Tibial nerve (tissue), 4 donors: Measurements from ENCODE around the gene NOS1. TPM values are rescaled to one million over a fixed set of nuclear protein-coding genes. Genes with fewer than 3 reads are reported as not detected.
A peak's percentile ranks its signal among the peaks of the same experiment; 100 is the strongest.

ENCODE experiments used
- DNase-seq, 2 donors: peaks; one replicate each; pipeline ENCODE4 v3.0.0-alpha.2; 2019; ENCODE audit warnings: low spot score in 2 of 2
- H3K27ac ChIP-seq, 4 donors: fragments of 200-600 bp; sonication (generic) in 3 of 4; one replicate each; pipeline ENCODE4 v1.5.1; 2017 to 2019; ENCODE audit warnings: mild to moderate bottlenecking in 1 of 4
- H3K27me3 ChIP-seq, 2 donors: fragments of 200-600 bp; sonication (generic) in 1 of 2; one replicate each; pipeline versions ENCODE4 v1.5.1 to v1.6.0; 2017 to 2019
- H3K36me3 ChIP-seq, 3 donors: fragments of 200-600 bp; sonication (generic); one replicate each; pipeline ENCODE4 v1.5.1; 2018 to 2019
- H3K4me1 ChIP-seq, 4 donors: fragments of 200-600 bp; sonication (generic) in 3 of 4; one replicate each; pipeline ENCODE4 v1.5.1; 2017 to 2019
- H3K4me3 ChIP-seq, 4 donors: fragments of 200-600 bp; sonication (generic) in 3 of 4; one replicate each; pipeline ENCODE4 v1.5.1; 2017 to 2019; ENCODE audit warnings: mild to moderate bottlenecking in 1 of 4, moderate library complexity in 1 of 4
- H3K9me3 ChIP-seq, 4 donors: fragments of 200-600 bp; sonication (generic) in 3 of 4; one replicate each; pipeline ENCODE4 v1.5.1; 2017 to 2019
- EP300 ChIP-seq, 2 donors: sonication (generic); formaldehyde crosslinking; IDR thresholded peaks; one replicate each; pipeline ENCODE4 v1.6.1; 2017; ENCODE audit warnings: antibody characterized with exemption in 2 of 2, mild to moderate bottlenecking in 1 of 2
- POLR2A ChIP-seq, 2 donors: fragments of 450-650 bp; IDR thresholded peaks; one replicate each; pipeline ENCODE4 v1.6.1; 2017; ENCODE audit warnings: antibody characterized with exemption in 2 of 2, mild to moderate bottlenecking in 2 of 2, moderate library complexity in 2 of 2
- WGBS, 2 donors: methylation state at CpG; one replicate each; pipeline ENCODE4 v1.1.5; 2018; 5-methylcytosine and 5-hydroxymethylcytosine counted together
- total RNA-seq, 4 donors: library from RNA; depleted of rRNA; stranded (reverse); fragments of >200 nt; gene quantifications; one replicate each; pipeline ENCODE4 v1.1.0, GENCODE V29; 2016
- TF ChIP-seq, protein P1 (sequence below), 5 experiments: fragments of 200-600 bp in 3 of 5; fragments of 450-650 bp in 2 of 5; sonication (generic) in 3 of 5; IDR thresholded peaks; one replicate each; pipeline ENCODE4 v1.5.1; 2016 to 2019; ENCODE audit warnings: antibody characterized with exemption in 5 of 5, mild to moderate bottlenecking in 3 of 5, moderate library complexity in 2 of 5

The NOS1 gene
- total RNA-seq, 4 donors from 2014 or later: 6.9 to 32.4 (median 28.1) TPM

DNA sequence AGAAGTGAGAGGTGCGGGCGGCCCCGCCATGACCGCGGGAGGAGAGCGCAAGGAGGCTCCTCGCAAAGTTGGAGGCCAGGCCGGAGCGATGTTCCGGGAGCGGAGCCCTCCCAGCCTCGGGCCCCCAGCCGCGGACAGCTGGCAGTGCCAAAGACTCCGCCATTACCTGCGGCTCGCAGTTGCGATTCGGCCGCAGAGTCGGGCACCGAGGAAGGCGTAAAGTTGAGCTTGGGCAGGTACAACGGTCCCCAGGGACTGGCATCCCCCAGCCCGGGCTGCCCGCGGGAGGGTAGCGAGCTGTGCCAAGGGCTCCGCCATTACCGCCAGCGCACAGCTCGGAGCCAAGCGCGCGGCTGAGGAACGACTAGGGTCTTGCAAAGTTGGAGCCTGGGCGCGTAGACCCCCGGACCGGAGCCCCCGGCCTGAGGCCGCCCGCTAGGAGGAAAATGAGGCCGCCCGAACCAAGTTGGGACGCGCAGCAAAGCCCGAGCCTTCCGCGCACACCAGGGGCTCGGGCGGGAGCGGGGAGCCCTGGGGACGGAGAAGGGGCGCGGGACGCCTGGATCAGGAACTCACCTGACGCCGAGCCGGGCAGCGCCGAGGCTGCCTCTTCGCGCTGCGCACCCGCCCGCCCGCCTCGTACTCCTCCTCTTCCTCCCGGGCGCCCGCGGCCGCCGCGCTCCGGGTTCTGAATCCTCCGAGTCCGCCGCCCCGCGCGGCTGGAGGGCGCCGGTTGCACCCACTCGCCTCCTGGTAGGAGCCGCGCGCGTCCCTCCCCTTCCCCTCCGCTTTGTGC, 677 bp downstream of the NOS1 start:
- Histone ChIP-seq H3K27me3 (peaks cover 0 to 37% of the 10 kb centered on the region in 2 donors), H3K4me1 (peaks cover 0 to 3% (median 0%) of the 10 kb centered on the region in 4 donors), H3K9me3 (no peaks in the 10 kb centered on the region), H3K4me3 (peak overlapping the region in 3 of 4 donors; percentile 24 to 46 (median 25)), H3K36me3 (no peaks in the 10 kb centered on the region), H3K27ac (peak overlapping the region in 1 of 4 donors; percentile 50)
- DNase-seq: no peak
- WGBS, 2 donors: 0 to 1% methylated on average over 10 to 78 of the region's 91 CpGs
- TF ChIP-seq, protein P1, sequence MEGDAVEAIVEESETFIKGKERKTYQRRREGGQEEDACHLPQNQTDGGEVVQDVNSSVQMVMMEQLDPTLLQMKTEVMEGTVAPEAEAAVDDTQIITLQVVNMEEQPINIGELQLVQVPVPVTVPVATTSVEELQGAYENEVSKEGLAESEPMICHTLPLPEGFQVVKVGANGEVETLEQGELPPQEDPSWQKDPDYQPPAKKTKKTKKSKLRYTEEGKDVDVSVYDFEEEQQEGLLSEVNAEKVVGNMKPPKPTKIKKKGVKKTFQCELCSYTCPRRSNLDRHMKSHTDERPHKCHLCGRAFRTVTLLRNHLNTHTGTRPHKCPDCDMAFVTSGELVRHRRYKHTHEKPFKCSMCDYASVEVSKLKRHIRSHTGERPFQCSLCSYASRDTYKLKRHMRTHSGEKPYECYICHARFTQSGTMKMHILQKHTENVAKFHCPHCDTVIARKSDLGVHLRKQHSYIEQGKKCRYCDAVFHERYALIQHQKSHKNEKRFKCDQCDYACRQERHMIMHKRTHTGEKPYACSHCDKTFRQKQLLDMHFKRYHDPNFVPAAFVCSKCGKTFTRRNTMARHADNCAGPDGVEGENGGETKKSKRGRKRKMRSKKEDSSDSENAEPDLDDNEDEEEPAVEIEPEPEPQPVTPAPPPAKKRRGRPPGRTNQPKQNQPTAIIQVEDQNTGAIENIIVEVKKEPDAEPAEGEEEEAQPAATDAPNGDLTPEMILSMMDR (IDR thresholded peaks at IDR 0.05): no peak
- no peak for TF ChIP-seq POLR2A (IDR thresholded peaks at IDR 0.05)
- TF ChIP-seq EP300 (IDR thresholded peaks at IDR 0.05): no peak

DNA sequence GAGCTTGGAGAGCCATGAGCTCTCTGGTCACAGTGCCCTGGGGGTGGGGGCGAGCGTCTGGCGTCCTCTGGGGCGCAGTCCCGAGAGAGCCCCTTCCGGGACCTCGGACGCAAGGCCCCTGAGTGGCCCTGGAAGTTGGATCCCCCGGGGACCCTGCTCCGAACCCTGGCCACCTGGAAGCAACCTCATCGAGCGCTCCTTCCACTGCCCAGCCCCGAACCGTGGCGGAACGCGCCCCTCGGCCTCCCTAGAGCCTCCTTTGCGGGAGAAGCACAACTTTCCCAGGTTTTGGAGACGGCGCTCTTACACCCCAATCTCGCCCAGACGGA, 1.2 kb downstream of the NOS1 start:
- WGBS, 2 donors: 0 to 2% methylated on average over 10 to 18 of the region's 23 CpGs
- no peak for DNase-seq
- TF ChIP-seq, protein P1 (IDR thresholded peaks at IDR 0.05): no peak
- TF ChIP-seq EP300 (IDR thresholded peaks at IDR 0.05) (no peak), POLR2A (IDR thresholded peaks at IDR 0.05) (no peak)
- Histone ChIP-seq H3K4me3 (peak overlapping the region in 3 of 4 donors; percentile 24 to 46 (median 25)), H3K36me3 (no peaks in the 10 kb centered on the region), H3K4me1 (peaks cover 0 to 3% (median 0%) of the 10 kb centered on the region in 4 donors), H3K9me3 (no peaks in the 10 kb centered on the region), H3K27ac (peak overlapping the region in 1 of 4 donors; percentile 50), H3K27me3 (peaks cover 0 to 33% of the 10 kb centered on the region in 2 donors)

DNA sequence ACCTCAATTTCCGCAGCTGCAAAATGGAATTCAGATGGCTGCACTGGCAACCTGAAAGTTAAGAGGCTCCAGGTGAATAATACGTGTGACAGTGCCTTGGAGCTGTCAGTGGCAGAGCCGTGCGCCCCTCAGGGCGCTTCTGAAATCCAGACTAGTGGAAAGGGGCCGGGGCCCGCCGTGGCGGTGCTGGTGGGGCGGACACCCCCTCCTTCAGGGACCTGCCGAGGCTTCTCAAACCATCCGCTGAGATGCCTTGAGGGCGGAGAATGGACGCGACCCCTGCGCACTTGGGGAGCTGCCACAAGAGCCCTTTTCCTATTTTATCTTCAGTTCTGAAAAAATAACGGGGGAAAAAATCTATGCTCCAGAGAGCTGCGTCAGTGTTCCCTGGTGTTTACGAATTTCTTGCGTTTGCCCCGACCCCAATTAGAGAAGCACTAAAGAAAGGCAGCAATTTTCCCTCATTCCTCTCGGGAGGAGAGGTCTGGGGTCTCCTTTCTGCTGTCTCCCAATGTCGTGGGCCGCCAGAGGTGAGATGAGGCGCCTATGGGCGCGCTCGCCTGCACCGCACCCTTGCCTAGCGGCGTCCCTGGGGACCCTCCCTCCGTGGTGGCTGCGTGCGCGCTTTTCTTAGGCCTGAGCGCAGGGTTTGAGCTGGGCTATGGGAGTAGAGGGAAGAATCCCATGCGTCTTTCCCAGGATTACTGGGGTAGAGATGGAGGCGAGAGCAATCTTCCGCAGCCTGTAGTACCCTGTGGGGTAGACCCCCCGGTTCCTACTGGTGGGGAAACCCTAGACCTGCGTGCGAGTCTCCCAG, 2.2 kb downstream of the NOS1 start:
- Histone ChIP-seq H3K27me3 (peaks cover 0 to 28% of the 10 kb centered on the region in 2 donors), H3K27ac (peak overlapping the region in 1 of 4 donors; percentile 39), H3K36me3 (no peaks in the 10 kb centered on the region), H3K4me1 (peaks cover 0 to 3% (median 0%) of the 10 kb centered on the region in 4 donors), H3K4me3 (peak overlapping the region in 1 of 4 donors; percentile 19), H3K9me3 (no peaks in the 10 kb centered on the region)
- WGBS, 2 donors: 17 to 22% methylated on average over 41 to 42 of the region's 42 CpGs
- TF ChIP-seq POLR2A (IDR thresholded peaks at IDR 0.05) (no peak), EP300 (IDR thresholded peaks at IDR 0.05) (no peak)
- TF ChIP-seq, protein P1 (IDR thresholded peaks at IDR 0.05): no peak
- no peak for DNase-seq

DNA sequence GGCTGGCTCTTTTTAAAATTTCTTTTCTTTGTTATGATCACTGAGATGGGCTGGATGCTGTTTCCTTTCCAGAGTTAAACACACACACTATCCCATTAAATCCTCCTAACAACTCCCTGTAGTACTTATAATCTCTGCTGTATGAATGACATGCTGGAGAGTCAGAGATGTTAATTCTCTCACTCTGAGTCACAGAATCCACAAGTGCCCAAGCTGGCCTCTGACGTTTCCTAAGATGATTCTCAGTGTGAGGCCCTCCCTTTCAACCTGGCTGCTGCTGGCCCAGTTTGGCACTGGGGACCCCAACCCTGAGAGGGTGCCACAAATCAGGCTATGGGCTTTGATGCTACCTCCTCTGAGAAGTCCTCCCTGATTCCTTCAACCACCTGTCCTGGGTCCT, 5.4 kb downstream of the NOS1 start:
- TF ChIP-seq, protein P1 (IDR thresholded peaks at IDR 0.05): no peak
- no peak for TF ChIP-seq EP300 (IDR thresholded peaks at IDR 0.05)
- TF ChIP-seq POLR2A (IDR thresholded peaks at IDR 0.05): no peak
- no peak for DNase-seq
- Histone ChIP-seq H3K9me3 (no peaks in the 10 kb centered on the region), H3K4me3 (no peak overlapping the region), H3K27ac (no peak overlapping the region), H3K36me3 (no peaks in the 10 kb centered on the region), H3K27me3 (peaks cover 0 to 25% of the 10 kb centered on the region in 2 donors), H3K4me1 (peaks cover 0 to 2% (median 0%) of the 10 kb centered on the region in 4 donors)
- WGBS, 2 donors: 31 to 43% methylated on average over 1 of the region's 1 CpG

DNA sequence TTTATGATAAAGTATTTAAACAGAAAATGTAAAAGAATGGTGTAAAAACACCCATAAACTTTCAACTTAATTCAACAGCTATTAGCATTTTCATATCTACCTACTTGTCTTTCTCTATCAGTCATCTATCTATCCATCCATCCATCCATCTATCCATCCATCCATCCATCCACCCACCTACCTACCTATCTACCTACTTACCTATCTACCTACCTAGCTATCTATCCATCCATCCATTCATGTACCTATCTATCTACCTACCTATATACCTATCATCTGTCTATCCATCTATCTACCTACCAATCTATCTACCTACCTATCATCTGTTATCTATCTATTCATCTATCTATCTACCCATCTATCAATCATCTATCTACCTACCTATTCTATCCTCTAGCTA, 8.5 kb downstream of the NOS1 start:
- TF ChIP-seq POLR2A (IDR thresholded peaks at IDR 0.05) (no peak), EP300 (IDR thresholded peaks at IDR 0.05) (no peak)
- TF ChIP-seq, protein P1 (IDR thresholded peaks at IDR 0.05): no peak
- Histone ChIP-seq H3K4me3 (no peak overlapping the region), H3K36me3 (no peaks in the 10 kb centered on the region), H3K27me3 (no peaks in the 10 kb centered on the region), H3K27ac (no peak overlapping the region), H3K9me3 (no peaks in the 10 kb centered on the region), H3K4me1 (no peaks in the 10 kb centered on the region)
- no peak for DNase-seq
